Islet of Langerhans (tissue), 1 donor: ENCODE measurements around the gene ARL15.
A peak's percentile ranks its signal among the peaks of the same experiment; 100 is the strongest.

Experiments
- FAIRE-seq: peaks from one replicate; lab custom pipeline; 2011; peaks lifted over from hg19 to GRCh38; lab: Jason Lieb, UNC

The ARL15 gene

DNA sequence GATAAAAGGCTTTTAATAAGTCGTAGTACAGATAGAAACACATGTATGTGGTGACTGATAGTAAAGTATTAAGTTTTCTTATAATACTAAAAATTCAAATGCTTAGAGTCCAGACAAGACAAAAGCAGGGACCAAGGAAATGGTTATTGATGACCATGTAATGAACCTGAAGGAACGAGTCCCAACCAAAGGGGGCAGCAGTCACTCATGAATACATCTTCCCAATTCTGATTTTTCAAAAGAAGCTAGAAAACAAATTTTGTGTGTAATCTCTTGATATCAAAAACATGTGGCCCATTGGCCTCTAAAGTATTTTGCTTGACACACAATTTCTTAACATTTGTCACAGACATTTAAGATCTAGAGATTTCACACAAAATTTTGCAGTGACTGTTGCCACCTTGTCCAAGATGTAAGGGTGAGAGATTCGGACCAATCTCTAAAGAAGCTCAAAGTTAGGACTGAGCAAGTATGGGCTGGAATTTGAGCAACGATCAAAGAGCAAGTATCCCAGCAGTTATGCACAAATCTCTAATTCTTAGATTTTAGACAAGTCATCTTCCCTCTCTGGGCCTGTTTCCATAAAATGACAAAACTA, 66.8 kb downstream of the ARL15 start:
- peak; percentile 98 for FAIRE-seq

DNA sequence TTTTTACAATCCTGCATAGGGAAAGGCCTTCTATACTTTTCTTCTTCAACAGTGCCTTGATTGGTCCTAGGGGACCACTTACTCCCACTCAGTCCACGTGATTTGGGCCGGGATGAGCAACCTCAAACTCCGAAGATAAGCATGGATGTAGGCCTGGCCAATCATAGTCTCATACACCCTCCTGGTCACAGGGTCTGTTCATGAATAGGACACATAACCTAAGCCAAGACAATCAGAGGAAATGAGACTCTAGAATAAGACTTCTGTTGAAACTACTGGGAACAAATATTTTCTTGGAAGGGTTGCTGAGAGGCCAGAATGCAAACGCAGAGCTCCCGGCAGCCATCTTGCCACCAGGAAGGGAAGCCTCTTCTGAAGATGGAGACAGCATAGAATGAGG, 68.1 kb downstream of the ARL15 start:
- no peak for FAIRE-seq

DNA sequence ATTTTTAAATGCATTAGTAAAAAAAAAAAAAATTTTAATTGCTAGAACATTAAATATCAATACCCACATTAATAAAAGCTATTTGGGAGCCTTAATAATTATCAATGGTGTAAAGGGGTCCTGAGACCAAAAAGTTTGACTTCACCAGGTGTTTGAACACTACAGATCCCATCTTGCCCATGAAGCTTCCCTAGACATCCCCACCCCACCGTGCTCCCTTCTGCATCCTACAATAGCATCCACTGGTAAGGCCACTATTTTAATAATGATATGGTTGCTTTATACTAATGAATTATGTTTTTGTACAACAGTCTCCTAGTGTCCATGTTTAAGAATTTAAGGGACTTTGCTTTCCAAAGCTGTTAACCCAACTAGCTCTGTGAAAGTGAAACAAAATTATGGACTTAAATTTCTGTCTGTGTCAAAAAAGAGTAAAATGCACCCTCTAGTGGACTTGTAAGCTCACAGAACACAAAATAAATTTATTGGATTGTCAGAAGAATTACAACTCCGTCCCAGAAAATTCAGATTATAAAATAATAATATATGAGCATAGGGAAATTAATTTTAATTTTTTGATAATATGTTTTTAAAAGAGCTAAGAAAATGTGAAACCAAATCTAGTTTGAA, 76.0 kb downstream of the ARL15 start:
- FAIRE-seq = peak; percentile 96

DNA sequence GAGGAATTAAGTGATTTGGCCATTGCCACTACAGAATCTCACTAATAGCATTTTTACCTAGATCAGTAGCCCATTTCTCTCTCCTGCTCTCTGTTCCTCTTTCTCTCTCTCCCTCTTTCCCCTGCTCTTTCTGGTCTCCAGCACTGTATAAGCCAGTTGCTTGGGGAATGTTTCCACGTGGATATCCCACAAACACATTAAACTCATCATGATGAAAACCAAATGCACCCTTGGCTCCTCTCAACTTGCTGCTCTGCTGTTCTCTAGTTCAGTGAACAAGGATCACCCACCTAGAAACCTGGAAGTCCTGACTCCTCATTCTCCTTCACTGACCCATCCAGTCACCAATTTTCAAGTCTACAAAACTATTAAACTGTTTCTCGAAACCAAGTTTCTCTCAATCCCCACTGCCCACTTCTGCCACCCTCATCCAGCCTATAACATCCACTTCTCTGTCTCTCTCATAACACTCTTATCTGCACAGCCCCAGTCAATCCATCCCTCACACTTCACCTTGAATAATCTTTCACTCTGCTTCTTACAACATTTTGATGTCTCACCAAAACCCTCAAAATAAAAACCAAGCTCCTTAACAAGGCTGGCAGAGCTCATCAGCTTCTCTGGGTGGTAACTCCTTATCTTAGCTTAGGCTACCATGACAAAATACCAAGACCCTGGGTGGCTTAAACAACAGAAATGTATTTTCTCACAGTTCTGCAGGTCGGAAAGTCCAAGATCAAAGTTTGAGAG, 79.3 kb downstream of the ARL15 start:
- FAIRE-seq = no peak

DNA sequence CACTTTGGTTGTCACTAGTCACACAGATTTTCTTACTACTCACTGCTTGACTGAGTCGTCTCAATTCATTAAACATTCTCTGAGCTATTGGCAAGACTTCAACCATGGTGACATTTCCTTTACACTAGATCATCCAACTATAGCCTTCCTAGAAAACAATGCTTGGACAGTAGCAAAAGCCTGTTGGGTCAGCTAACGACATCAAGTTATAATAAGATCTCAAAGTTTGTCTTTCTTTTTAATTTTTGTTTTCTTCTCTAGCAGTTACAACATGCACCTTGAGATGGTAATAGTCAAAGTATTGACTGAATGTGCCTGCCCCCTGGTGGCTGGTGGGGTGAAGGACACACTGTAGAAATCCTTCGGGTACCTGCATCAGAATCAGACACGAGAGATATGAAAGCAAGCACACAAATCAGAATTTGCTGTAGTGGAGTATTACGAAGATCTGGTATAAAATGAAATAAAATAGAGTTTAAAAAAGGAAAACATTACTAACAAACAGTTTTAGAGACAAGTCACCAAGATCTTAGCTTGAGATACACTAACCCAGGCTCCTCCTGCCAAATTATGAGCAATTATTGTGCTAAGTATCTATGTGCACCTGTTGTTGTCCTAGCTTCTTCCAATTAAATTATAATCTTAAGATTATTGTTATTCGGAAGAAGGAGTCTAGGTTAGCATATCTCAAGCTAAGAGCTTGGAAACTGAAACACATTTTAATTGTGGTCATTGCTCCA, 81.2 kb downstream of the ARL15 start:
- FAIRE-seq = peak; percentile 96

DNA sequence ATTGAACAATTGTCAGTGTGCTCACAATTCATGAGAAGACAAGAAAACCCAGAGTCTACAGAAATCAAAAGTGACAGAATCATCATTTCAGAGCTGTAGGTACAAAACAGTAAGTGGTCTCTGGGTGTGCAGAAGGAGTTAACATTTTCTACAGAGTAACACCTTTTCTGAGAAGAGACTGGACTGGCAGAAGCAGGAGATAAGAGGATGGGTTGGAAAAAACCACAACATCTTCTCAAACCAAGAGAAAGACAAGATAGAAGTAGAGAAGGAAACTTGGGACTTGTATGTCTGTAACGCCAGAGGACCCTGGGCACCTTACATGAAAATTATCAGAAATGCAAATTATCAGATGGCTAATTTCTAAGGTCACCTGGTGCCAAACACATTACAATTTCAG, 82.6 kb downstream of the ARL15 start:
- no peak for FAIRE-seq

DNA sequence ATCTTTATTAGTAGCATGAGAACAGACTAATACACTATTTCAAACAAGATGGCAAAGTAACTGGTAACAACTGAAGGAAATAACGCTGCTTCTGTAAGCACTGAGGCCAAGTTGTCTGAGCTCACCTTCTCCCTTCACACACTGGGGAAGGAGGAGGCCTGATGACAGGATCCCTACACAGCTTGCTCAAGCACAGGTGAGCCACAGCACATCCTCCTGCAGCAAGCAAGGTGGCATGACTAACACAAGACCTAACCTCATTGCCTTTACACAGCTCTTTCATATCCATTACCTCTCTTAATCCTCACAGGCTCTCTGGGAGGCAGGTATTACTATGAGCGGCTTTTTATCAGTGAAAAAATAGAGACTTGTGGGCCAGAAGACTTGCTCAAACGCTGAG, 83.3 kb downstream of the ARL15 start:
- no peak for FAIRE-seq

DNA sequence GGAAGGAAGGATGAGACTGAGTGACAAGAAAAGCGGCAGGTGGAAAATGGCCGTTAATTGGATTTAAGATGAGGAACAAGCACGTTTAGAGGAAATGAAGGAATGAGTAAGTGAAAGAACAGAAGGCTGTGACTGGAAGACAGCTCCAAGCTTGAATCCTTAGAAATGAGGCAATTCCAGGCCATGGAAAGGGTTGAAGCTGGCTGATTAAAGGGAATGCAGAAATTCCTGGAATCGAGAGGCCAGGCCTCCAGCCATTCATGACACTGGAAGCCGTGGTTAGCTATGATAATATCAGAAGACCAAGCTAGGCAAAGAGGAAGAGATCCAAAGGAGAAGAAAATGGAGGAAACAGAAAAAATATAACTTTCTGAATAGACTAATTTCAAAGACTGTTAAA, 84.2 kb downstream of the ARL15 start:
- no peak for FAIRE-seq

DNA sequence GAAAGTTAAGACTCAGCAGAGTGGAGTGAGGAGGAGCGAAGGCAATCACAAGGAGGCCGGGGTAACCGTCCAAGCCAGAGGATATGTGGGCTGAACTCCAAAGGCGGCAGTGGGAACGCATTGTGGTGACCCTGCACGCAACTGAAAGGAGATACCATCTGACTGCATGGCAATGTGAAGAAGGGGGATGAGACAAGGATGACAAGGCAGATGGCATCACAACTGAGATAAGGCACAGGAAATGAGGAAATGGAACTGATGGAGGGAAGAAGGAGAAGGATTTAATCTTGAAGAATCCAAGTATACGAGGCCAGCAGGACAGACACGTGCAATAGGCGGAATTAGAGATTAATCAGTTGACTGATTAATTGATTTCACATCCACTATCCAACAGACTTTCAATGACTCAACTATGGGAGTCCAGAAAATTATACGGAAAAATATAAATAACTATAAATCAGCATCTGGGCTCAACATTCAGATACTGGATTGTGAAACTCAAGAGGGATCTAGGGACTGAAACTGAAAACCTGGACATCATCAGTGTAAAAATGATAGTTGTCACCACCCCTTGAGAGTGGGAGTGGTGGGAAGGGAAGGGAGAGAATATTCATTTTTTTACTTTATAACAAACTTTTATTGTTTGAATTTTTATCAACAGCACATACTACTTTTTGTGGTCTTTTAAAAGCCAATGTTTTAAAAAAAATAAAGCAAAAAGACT, 86.1 kb downstream of the ARL15 start:
- no peak for FAIRE-seq

DNA sequence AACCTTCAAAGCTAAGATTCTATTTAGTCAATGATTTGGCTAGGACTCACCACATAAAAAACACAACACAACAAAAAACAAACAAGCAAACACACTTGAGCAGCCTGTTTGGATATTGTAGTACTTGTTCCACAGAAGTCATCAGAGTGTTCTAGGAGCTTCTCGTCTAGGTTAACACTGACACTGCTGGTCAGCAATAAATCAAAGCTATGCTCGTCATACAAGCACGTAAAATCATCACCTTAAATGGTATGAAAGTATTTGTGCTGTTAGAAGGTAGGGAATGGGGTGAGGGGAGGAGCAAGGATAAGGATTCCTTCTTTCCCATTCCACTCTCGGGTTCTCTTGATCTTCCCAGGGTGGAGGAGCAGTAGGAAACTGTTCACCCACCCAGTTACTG, 88.0 kb downstream of the ARL15 start:
- no peak for FAIRE-seq

DNA sequence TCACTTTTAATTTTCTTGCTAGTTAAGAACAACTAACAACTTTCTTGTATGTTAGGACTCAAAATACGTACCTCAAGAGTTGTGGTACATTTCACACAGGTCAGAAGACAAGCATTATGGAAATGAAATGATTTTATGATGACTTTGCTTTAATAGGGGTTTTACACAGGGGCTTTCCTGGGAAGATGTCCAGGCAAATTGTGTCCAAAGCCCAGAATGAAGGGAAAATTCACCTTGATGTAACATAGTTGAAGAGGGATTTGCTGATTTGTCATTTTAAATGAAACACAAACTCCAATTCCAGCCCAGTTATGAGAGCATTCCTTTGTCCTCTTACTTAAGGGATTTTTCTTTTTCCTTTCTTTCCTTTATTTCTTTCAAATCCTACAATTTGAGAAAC, 89.2 kb downstream of the ARL15 start:
- FAIRE-seq = no peak

DNA sequence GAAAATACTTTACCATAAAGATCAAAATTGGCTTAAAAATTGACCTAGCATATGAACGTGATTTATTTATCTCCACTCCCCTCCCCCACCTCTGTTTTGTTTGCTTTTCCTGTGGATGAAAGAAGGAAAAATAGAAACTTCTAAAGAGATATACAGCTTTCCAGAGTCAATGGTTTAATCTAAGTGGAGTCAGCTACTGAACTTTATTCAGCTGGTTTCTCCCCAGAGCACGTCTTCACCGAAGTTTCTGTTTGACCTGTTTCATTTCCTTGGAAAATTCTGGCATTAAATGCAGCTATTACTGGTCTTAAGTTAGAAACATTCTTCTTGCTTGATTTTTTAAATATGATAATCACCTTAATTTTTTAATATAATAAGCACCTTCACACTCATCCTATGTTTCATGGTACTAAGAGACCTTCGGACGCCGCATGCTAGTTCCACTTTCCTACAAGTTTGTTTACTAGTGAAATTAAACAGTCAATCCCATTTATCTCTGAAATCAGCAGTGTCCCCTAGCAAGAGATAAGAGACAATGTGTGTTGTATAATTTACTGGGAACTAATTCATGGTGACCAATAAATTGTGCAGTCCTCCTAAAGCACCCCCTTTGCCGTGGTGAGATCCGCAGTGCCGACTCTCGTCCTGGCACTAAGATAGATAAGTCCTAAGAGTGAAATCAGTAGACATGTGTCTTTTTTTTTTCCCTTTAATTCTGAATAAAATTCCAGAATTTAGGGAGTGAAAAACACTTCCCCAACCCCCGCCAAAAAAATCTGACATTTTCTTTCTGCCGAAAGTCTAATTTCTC, 89.9 kb downstream of the ARL15 start:
- FAIRE-seq = no peak

DNA sequence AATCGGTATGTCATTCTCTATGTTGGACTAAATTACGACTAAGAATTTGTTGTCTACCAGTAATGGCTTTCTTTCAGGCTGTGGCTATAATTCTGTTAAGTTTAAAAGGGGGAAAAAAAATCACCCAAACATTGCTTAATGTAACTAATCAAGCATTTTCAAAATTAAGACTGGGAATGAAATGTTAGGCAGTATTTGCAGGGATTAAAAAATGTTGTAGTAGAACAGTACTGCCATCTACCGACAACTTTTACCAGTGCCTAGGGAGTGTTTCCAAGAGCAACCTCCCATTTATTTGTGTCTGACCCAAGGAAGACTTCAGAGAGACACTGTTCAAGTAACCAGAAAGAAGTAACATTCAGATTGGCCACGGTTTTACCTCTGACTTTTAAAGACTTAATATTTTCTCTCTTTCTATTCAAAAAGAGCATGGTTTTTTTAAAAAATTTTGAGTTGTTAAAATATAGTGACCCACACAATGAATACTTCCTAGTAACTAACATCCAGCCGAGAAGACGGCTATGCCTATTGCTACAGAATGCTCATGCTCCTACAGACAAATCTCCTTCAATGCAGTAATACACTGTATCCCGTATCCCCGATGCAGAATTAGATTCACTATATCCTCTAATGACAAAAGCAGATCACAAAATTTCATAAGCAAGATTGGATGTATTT, 92.4 kb downstream of the ARL15 start:
- peak; percentile 98 for FAIRE-seq

DNA sequence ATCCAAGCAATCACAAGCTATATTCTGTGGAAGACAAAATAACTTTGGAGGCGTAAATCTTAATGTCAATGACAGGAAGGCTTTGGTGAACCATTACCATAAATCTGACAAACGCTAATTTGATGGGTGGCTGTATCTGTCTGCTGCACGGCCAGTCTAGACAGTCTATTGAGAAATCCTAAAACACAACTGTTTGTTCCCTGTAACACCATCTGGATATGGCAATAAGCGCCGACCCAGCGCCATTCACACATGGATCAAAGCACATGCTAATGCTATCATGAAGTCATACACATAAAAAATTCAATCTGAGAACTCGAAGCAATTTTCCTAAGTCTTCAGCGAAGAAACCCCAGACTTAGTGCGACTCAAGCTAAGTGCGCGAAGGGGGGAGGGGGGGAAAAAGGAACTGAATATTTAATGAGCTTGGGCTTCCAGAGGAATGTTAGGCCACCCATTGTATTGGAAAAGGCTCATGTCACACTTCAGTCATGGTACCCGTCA, 95.1 kb downstream of the ARL15 start:
- no peak for FAIRE-seq

DNA sequence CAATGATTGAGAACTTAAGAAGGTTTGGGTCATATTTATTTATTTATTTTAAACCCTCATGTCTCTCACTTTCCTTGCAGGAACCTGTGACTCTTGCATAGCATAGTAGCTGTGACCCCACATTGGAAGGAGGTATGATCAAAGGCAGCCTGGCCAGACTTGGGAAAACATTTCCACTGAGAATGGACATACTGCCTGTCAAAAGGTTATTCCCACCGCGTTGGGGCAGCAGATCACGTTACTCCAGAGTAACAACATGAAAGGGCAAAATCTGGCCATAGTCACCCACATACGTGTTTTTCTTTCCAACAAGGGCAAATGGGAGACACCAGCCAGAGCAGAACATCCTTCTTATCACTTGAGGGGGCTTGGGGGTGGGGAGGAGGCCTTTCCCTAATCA, 95.7 kb downstream of the ARL15 start:
- FAIRE-seq = no peak

DNA sequence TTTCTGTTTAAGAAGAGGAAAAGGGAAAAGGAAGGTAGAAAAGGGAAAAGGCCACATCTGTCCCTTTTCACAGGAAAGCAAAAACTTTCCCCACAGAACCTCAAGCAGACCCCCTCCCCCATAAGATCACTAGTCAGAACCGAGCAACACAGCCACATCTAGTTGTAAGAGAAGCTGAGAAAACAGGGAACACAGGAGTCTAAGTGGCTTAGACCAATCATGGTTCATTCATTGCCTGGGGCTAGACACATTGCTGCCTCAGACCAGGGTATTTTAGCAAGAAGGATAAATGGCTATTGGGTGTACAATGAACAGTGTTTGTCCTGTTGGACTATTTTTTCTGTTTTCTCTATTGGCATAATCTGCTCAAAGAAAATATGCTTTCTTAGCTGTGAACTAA, 98.0 kb downstream of the ARL15 start:
- no peak for FAIRE-seq

DNA sequence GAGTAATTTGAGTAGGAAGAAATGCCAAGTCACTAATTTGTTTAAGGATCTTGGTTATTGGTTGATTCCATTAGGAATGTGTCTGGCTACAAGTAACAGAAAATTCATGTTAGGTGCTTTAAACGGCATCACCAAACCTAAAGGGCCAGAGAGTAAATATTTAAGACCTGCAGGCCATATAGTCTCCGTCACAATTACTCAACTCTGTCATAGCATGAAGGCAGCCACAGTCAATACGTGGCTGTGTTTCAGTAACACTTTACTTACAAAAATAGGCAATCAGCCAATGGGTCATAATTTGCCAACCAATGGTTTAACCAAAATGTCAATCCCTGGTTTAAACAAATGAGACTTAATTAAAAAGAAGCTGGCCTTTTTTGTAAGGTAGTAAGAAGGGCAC, 98.5 kb downstream of the ARL15 start:
- FAIRE-seq = no peak

DNA sequence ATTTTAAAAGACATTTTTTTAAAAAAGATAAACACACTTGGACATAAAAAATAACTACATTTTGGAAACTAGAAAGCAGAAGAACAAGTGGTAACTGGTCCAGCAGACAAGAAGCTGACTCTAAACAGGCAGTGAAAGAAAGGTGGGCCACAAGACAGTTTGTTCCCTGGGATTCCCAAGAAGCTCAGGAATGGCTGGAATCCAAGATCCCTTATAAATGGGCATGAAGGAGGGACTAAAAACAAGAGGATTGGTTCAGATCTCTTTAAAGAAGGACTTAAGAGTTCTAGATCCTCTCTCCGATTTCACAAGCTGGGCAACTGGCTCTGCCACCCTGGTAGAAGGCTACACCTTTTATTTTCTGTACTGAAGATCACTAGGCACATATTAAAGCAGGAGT, 102.8 kb downstream of the ARL15 start:
- no peak for FAIRE-seq

DNA sequence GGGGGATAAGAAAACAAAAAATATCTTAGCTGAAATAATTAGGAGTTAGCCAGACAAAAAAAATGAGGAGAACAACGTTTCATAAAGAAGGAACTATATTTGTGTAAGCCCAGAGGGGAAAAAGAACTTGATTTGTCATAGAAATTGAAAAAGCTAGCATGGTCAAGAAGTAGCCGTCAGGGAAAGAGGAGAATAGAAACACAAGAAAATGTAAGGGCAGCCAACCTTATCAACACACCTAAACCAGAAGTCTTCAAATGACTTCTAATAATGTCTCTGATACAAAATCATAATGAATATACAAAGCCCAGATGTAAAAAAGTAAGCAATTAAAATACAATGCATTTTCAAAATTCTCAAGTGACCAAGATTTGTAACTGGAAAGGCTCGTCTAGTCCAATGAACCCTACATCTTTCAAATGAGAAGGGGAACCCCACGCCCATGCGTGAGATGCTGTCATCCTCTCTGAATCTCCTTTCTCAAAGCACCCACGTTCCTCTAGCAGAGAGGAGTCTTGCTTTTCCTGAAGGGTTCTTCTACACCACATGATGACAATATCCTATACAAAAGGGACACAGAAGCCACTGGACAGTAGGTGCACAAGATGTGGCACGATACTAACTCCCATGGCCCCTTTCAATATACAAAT, 103.7 kb downstream of the ARL15 start:
- no peak for FAIRE-seq

DNA sequence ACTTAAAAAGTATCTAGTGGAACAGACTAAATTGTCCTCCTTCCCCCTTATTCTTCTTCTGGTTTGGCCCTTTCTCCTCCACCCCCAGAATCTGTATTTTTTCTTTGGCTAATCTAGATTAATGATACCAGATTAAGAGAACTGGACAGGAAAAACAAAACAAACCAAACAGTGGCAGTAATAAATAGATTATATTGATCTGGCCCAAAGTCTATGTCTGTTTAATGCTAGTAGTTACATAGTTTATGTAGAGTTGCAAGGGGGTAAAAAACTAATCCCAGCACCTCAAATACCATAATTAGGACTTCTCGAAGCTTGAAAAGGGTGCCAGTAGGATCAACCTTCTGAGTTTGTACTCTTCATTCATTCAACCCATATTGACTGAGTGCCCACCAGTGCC, 104.5 kb downstream of the ARL15 start:
- FAIRE-seq = no peak
